Neural crest cell (in vitro differentiated cells): Measurements from ENCODE around the gene ERMP1. TPM values are rescaled to one million over a fixed set of nuclear protein-coding genes. Genes with fewer than 3 reads are reported as not detected.

Source experiments
- DNase-seq: peaks from one replicate; pipeline ENCODE4 v3.0.0; 2021; ENCODE audit warnings: low read depth, mixed read lengths, low spot score
- H3K27ac Mint-ChIP-seq: one replicate; pipeline ENCODE4 v1.8.0; 2021; ENCODE audit warnings: mild to moderate bottlenecking, mixed read lengths; ENCODE audit not compliant: unreplicated experiment
- H3K27me3 Mint-ChIP-seq: 2 replicates; pipeline ENCODE4 v1.8.0; 2021; ENCODE audit warnings: low read depth, mild to moderate bottlenecking, mixed read lengths
- H3K36me3 Mint-ChIP-seq: 2 replicates; pipeline ENCODE4 v1.8.0; 2021; ENCODE audit warnings: low read depth, mild to moderate bottlenecking, mixed read lengths
- H3K4me1 Mint-ChIP-seq: 2 replicates; pipeline ENCODE4 v1.8.0; 2021; ENCODE audit warnings: mixed read lengths
- H3K4me3 Mint-ChIP-seq: one replicate; pipeline ENCODE4 v1.8.0; 2021; ENCODE audit warnings: mild to moderate bottlenecking, mixed read lengths
- H3K9me3 Mint-ChIP-seq: 2 replicates; pipeline ENCODE4 v1.8.0; 2021; ENCODE audit warnings: mixed read lengths
- total RNA-seq: library from RNA; stranded (reverse); gene quantifications from 2 replicates; pipeline ENCODE4 v1.2.1, GENCODE V29; 2021
- TF ChIP-seq, protein P1 (sequence below): fragments of 200-600 bp; sonication (generic); conservative IDR thresholded peaks from 2 replicates; pipeline ENCODE4 v1.5.0; 2021; ENCODE audit warnings: antibody characterized with exemption, mild to moderate bottlenecking

Gene ERMP1
- total RNA-seq, 1 donor from 2014 or later, result 5.9 TPM

DNA sequence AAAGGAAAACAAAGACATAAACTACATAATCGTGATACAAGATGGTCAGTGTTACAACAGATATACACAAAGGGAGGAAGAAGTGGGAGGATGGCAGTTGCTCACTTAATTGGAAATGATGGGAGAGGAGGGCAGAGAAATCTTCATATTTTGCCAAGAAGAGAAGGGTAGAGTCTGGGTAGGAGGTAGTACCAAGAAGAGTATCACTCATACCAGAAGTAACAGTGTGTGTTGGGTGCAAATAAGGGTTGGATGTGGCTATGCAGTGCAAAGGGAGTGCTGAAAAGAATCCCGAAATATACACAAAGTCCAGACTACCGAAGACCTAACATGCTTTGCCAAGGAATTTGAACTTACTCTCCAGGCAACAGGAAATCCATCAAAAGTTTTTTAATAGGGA lies 41.0 kb downstream of the ERMP1 start:
- Mint-ChIP-seq H3K4me1 (no peaks in the 10 kb centered on the region), H3K36me3 (no peaks in the 10 kb centered on the region), H3K27me3 (no peaks in the 10 kb centered on the region), H3K9me3 (no peaks in the 10 kb centered on the region), H3K4me3 (no peak overlapping the region), H3K27ac (no peak overlapping the region)
- TF ChIP-seq, protein P1, sequence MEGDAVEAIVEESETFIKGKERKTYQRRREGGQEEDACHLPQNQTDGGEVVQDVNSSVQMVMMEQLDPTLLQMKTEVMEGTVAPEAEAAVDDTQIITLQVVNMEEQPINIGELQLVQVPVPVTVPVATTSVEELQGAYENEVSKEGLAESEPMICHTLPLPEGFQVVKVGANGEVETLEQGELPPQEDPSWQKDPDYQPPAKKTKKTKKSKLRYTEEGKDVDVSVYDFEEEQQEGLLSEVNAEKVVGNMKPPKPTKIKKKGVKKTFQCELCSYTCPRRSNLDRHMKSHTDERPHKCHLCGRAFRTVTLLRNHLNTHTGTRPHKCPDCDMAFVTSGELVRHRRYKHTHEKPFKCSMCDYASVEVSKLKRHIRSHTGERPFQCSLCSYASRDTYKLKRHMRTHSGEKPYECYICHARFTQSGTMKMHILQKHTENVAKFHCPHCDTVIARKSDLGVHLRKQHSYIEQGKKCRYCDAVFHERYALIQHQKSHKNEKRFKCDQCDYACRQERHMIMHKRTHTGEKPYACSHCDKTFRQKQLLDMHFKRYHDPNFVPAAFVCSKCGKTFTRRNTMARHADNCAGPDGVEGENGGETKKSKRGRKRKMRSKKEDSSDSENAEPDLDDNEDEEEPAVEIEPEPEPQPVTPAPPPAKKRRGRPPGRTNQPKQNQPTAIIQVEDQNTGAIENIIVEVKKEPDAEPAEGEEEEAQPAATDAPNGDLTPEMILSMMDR, result no peak
- DNase-seq, result no peak

DNA sequence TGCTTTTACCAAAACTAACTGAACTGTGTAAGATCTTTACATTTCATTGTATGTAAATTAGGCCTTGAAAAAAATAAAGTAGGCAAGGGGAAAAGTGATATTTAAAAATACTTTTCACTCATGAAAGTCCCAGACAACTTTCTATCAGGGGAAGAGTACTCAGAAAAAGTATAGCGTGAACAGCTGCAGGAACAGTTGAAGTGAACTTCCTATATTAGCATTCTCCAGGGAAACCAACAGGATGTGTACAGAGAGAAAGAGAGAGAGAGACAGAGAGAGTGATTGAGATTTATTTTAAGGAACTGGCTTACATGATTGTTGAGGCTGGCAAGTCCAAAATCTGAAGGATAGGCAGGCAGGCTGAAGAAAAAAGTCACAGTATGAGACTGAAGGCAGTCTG lies 42.0 kb downstream of the ERMP1 start:
- Mint-ChIP-seq H3K27me3 (no peaks in the 10 kb centered on the region), H3K9me3 (no peaks in the 10 kb centered on the region), H3K4me3 (no peak overlapping the region), H3K4me1 (no peaks in the 10 kb centered on the region), H3K36me3 (no peaks in the 10 kb centered on the region), H3K27ac (no peak overlapping the region)
- TF ChIP-seq, protein P1, result no peak
- DNase-seq, result no peak

DNA sequence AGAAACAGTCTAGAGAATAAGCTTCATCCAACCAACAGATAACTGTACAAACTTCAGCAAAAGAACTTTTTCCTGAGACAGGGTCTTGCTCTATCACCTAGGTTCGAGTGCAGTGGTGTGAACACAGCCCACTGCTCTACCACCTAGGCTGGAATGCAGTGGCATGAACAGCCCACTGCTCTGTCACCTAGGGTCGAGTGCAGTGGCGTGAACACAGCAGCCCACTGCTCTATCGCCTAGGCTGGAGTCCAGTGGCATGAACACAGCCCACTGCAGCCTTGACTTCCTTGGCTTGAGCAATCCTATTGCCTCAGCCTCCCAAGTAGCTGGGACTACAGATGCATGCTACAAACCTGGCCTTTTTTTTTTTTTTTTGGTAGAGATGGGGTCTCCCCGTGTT lies 43.4 kb downstream of the ERMP1 start:
- Mint-ChIP-seq H3K36me3 (peaks cover 8% of the 10 kb centered on the region), H3K27me3 (no peaks in the 10 kb centered on the region)
- TF ChIP-seq, protein P1, result no peak

DNA sequence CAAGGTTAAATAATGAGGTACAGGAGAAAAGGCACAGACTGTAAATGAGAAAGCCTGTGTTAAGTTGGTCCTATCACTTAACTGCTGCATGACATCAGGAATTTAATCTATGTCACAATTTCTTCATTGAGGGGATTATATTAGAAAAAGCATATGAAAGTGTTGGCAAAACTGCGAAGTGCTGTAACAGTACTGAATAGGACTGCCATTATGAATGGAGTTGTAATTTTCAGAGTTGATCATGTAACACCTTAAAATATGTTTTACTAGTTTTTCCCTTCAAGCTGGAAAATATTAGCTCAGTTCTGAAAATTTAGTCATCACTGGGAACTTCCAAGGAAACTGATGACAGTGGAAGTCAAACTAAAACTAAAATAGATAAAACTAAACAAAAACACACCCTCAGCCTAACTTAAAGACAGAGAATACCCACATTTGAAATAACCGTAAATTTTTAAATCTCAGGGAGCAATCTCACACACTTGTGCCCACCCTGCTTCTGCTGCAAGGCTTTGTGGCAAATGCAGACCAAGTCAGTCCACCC lies 45.1 kb downstream of the ERMP1 start:
- Mint-ChIP-seq H3K4me1 (no peaks in the 10 kb centered on the region), H3K4me3 (no peak overlapping the region), H3K9me3 (peaks cover 4% of the 10 kb centered on the region), H3K36me3 (peaks cover 20% of the 10 kb centered on the region), H3K27ac (no peak overlapping the region), H3K27me3 (no peaks in the 10 kb centered on the region)
- TF ChIP-seq, protein P1, result no peak
- no peak for DNase-seq

More for the DNA sequence above, 43.4 kb downstream of the ERMP1 start:
- Mint-ChIP-seq H3K27ac (no peak overlapping the region), H3K9me3 (no peaks in the 10 kb centered on the region), H3K4me1 (no peaks in the 10 kb centered on the region), H3K4me3 (no peak overlapping the region)
- DNase-seq, result no peak

DNA sequence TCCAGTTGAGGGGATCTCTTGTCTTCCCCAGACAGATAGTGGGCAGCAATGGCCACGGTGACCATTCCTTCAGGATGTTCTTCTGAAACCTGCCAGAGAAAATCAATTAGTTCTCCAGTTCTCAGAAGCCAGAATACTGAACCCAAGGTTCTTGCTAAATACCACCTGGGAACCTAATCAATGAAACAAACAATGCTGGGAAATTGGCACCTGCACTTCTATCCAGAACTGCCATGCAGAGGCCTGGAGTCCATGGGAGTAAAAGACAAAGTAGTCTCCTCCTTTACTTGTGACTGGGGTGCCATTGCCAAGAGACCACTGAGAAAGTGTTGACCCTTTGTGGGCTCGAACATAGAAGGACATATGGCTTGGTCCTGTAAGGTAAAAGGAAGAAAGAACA lies 45.7 kb downstream of the ERMP1 start:
- H3K4me3 Mint-ChIP-seq, result no peak overlapping the region
- H3K27ac Mint-ChIP-seq, result no peak overlapping the region
- no peak for DNase-seq
- no peaks in the 10 kb centered on the region for H3K27me3 Mint-ChIP-seq
- TF ChIP-seq, protein P1, result no peak
- H3K9me3 Mint-ChIP-seq, result peaks cover 9% of the 10 kb centered on the region
- H3K4me1 Mint-ChIP-seq, result no peaks in the 10 kb centered on the region
- peaks cover 26% of the 10 kb centered on the region for H3K36me3 Mint-ChIP-seq
